Duodenal mucosa (tissue), 2 donors: ENCODE data around the gene CADM4.
"Not testable (repeated sequence)": the region's sequence is repeated elsewhere in the genome, so short reads cannot be mapped to it uniquely, and the experiment has no call there.

Experiments
- H3K27ac ChIP-seq: one replicate; pipeline ENCODE4 v1.7.0; 2013; ENCODE audit warnings: low read depth, low read length
- H3K27me3 ChIP-seq, 2 donors: one replicate each; pipeline ENCODE4 v1.7.0; 2013; ENCODE audit warnings: low read length in 2 of 2, control low read depth in 1 of 2; ENCODE audit not compliant: insufficient read depth in 2 of 2, control insufficient read depth in 1 of 2
- H3K36me3 ChIP-seq, 2 donors: one replicate each; pipeline ENCODE4 v1.7.0; 2013; ENCODE audit warnings: low read length in 2 of 2, control low read depth in 1 of 2; ENCODE audit not compliant: insufficient read depth in 2 of 2, control insufficient read depth in 1 of 2
- H3K4me1 ChIP-seq, 2 donors: one replicate each; pipeline ENCODE4 v1.7.0; 2013; ENCODE audit warnings: low read length in 2 of 2, control low read depth in 1 of 2; ENCODE audit not compliant: insufficient read depth in 2 of 2, control insufficient read depth in 1 of 2
- H3K4me3 ChIP-seq, 2 donors: one replicate each; pipeline ENCODE4 v1.7.0; 2013; ENCODE audit warnings: low read length in 2 of 2, low read depth in 1 of 2
- H3K9ac ChIP-seq, 2 donors: one replicate each; pipeline ENCODE4 v1.7.0; 2013; ENCODE audit warnings: low read length in 2 of 2, low read depth in 1 of 2
- H3K9me3 ChIP-seq, 2 donors: one replicate each; pipeline ENCODE4 v1.7.0; 2013; ENCODE audit warnings: low read length in 2 of 2, control low read depth in 1 of 2; ENCODE audit not compliant: control insufficient read depth in 1 of 2

Gene CADM4

DNA sequence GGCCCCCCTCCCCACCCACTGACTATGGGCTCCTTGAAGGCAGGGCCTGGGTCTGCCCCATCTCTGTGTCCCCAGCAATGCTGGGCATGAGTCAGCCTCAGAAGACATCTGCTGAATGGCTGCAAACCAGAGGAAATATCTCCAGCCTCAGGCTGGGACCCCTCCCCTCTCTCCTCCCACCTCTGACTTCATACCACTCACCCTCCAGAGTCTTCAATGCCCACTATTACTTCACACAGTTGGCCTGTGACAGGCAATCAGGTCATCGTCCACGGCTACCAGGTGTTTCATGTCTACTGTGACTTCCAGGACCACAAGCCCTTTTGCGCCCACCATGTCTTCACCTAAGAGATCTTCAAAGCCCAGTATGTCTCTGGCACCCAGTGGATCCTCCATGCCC is 27.9 kb downstream of the CADM4 start, which contains the start of gene SRRM5:
Gene SRRM5, plus strand, starts transcription at position 301 of the 400 bp plus-strand sequence. Its CDS starts 34 bp downstream, at position 335.
- peaks cover 0 to 26% of the 10 kb centered on the region in 2 donors for H3K36me3 ChIP-seq
- H3K4me1 ChIP-seq, result no peaks in the 10 kb centered on the region

DNA sequence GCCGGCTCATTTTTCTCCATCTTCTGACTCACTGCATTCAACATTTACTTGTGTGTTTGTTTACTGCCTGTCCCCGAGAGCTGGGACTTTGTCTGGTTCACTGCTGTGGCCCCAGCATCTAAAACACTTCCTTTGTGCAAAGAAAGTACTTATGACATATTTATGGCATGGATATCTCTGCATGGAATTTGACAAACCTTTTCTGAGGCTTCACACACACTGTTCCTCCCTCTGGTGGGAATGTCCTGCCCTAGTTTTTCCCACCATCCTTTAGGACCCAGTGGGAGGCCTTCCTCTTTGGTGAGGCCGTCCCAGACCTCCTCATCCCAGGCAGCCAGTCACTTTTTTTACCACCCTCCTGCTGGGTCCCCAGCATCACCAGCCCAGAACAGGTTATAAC is 29.2 kb downstream of the CADM4 start:
- H3K27me3 ChIP-seq, result no peaks in the 10 kb centered on the region
- peaks cover 0 to 26% of the 10 kb centered on the region in 2 donors for H3K36me3 ChIP-seq
- H3K27ac ChIP-seq, result no peak overlapping the region
- no peak overlapping the region for H3K4me3 ChIP-seq
- H3K9ac ChIP-seq, result no peak overlapping the region
- H3K4me1 ChIP-seq, result no peaks in the 10 kb centered on the region
- no peaks in the 10 kb centered on the region for H3K9me3 ChIP-seq

More for the DNA sequence above, 27.9 kb downstream of the CADM4 start, which contains the start of gene SRRM5:
- Histone ChIP-seq H3K27me3 (no peaks in the 10 kb centered on the region), H3K9ac (no peak within 1 kb of the TSS), H3K9me3 (no peaks in the 10 kb centered on the region), H3K4me3 (no peak within 1 kb of the TSS), H3K27ac (no peak within 1 kb of the TSS)

DNA sequence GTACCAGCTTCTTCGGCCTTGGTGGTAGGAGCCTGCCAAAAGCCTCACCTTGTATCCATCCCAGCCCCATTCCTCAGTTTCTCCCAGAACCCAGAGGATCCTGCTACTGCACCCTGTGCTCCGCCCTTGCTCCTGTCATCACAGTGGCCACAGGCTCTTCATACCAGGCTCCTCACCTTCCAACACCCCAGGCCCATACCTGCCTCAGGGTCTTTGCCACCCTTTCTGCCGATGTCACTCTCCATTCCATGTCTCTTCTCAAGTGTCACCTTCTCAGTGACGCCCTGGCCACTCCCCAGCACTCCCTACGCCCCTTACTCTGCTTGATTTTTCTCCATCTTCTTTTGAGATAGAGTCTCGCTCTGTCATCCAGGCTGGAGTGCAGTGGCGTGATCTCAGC is 29.8 kb downstream of the CADM4 start:
- no peak overlapping the region for H3K4me3 ChIP-seq
- H3K36me3 ChIP-seq, result peaks cover 0 to 26% of the 10 kb centered on the region in 2 donors
- H3K4me1 ChIP-seq, result no peaks in the 10 kb centered on the region
- H3K9me3 ChIP-seq, result no peaks in the 10 kb centered on the region
- no peak overlapping the region for H3K9ac ChIP-seq
- H3K27me3 ChIP-seq, result no peaks in the 10 kb centered on the region
- no peak overlapping the region for H3K27ac ChIP-seq

DNA sequence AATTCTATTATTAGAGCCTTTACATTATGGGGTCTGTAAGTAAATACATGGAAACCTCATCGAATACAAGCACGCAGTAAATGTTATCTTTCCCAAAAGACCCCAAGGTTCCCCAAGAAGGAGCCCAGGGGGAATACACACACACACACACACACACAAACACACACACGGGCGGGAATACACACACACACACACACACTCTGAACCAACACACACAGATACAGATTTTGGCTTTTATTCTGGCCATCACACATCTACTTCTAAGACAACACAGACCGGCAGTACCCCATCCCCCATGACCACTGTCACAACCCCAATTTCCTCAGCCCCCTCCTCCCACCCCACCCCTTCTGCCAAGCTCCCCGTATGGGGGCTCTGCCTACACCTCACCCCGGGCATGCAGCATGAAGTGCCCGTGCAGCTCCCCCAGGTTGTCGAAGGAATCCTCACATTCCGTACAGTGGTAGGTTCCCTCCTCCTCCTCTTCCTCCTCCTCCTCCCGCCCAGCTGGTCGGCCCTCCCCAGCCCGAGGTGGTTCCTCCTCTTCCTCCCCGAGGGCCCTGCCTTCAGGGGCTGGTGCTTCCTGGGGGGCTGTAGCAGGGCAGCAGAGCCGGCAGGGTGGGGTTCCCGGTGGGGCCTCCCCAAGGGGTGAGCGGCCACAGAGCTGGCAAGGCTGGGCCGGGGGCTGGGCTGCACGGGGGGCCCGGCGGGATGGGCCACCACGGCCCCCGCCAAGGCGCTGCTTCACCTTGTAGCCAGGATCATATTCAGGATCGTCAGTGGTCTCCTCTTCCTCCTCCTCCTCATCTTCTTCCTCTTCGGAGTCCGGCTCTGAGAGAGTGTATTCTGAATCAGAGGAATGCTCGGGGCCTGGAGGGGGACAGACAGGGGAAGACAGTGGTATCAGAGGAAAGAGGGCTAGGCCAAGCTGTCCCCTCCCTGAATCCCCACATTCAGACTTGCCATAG is 32.1 kb downstream of the CADM4 start:
- Histone ChIP-seq H3K4me3 (no peak overlapping the region), H3K9me3 (no peaks in the 10 kb centered on the region), H3K4me1 (no peaks in the 10 kb centered on the region), H3K27me3 (no peaks in the 10 kb centered on the region), H3K36me3 (peaks cover 0 to 10% of the 10 kb centered on the region in 2 donors), H3K9ac (no peak overlapping the region), H3K27ac (no peak overlapping the region)

DNA sequence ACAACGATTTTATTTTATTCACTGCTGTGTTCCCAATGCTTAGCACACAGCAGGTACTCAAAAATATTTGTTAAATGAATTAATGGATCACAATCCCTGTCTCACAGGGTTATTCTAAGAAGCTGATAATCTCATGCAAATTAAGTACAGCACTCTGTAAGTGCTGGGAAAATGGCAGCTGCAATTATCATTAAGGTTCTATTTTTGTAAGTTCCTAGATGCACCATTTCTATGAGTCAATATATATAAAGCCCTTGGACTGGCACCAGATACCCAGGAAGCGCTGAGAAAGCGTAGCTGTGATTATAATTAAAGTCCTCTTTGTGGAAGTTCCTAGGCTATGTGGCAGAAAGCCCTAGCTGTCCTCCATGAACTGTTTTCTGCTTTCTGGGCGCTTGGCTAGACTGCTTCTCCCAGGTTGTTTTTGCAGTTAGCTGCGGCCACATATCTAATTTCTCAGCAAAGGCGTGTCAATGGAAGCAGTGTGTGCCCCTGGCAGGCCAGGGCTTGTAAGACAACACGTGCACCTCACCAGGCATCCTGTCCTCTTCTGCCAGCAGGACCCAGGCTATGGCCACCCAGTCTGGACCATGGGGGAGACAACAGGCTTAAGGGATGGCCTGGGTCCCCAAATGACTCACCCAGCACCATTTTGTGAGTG is 33.0 kb downstream of the CADM4 start:
- H3K27ac ChIP-seq, result no peak overlapping the region

DNA sequence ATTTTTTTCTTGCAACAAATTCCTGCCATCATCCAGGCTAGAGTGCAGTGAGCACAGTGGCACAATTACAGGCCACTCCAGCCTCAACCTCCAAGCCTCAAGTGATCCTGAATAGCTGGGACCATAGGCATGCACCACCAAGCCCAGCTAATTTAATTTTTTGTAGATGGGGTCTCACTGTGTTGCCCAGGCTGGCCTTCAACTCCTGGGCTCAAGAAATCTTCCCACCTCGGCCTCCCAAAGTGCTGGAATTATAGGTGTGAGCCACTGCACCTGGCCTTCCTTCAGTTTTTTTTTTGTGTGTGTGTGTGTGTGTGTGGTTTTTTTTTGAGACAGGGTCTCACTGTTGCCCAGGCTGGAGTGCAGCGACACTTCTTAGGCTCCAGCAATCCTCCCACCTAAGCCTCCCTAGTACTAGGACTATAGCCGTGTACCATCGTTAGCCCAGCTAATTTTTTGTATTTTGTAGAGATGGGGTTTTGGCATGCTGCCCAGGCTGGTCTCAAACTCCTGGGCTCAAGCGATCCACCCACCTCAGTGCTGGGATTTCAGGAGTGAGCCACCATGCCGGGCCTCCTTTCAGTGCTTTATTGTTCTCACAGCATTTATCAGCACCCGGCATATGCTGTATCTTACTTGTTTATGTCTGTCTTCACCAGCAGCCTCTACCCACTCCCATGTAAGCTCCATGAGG is 33.6 kb downstream of the CADM4 start:
- H3K4me1 ChIP-seq, result no peaks in the 10 kb centered on the region
- peaks cover 0 to 19% of the 10 kb centered on the region in 2 donors for H3K36me3 ChIP-seq
- H3K27me3 ChIP-seq, result no peaks in the 10 kb centered on the region
- H3K9ac ChIP-seq, result no peak overlapping the region
- no peak overlapping the region for H3K4me3 ChIP-seq
- no peaks in the 10 kb centered on the region for H3K9me3 ChIP-seq
- H3K27ac ChIP-seq, result no peak overlapping the region

More for the DNA sequence above, 33.0 kb downstream of the CADM4 start:
- H3K36me3 ChIP-seq, result peaks cover 0 to 12% of the 10 kb centered on the region in 2 donors
- H3K27me3 ChIP-seq, result no peaks in the 10 kb centered on the region
- no peak overlapping the region for H3K4me3 ChIP-seq
- no peaks in the 10 kb centered on the region for H3K9me3 ChIP-seq
- H3K4me1 ChIP-seq, result no peaks in the 10 kb centered on the region
- no peak overlapping the region for H3K9ac ChIP-seq

DNA sequence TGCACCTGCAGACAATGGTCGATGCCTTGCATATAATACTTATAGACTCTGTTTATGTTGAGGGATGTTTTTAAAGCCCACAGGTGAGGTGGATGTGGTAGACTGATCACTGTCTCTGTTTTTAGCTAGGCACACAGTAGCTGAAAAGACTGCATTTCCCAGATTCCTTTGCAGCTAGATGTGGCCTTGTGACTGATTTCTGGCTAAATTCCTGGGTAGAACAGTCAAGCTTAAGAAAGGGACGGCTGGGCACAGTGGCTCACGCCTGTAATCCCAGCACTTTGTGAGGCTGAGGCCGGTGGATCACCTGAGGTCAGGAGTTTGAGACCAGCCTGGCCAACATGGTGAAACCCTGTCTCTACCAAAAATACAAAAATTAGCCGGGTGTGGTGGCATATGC is 39.3 kb downstream of the CADM4 start:
- not testable (repeated sequence) for H3K4me3 ChIP-seq, H3K27me3 ChIP-seq, H3K9me3 ChIP-seq, H3K9ac ChIP-seq, H3K27ac ChIP-seq
- Histone ChIP-seq H3K36me3 (peaks cover 5 to 34% of the 10 kb centered on the region in 2 donors), H3K4me1 (peaks cover 17% of the 10 kb centered on the region in 2 donors)

DNA sequence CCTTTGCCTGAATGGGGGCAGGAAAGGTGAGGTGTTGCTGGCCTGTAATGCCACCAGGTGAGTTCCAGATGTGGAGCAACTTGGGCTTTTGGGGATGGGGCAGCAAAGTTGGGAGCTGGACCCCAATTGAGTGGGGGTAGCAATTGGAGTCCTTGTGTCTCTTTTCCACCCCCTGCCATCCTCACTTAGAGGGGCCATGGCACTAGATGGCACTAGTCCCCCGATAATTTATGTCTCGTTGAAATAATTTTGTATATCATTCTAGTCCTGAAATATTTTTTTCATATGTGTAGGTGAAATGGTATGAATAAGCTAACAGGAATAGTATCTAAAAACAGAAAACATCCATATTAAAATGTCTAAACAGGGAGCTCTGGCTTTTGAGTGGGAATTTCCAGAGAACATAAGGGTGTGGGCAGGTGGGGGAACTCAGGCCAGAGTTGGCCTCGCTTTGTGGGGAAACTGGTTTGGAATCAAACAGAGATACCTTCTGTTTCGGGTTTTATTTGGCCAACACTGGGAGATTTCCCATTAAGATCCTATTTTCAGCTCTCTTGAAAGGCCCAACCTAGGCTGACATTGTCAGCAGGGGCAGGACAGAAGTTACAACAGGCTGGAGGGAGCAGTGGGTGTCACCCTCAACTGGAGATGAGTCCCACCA is 39.9 kb downstream of the CADM4 start:
- H3K36me3 ChIP-seq, result peaks cover 5 to 34% of the 10 kb centered on the region in 2 donors
- H3K27me3 ChIP-seq, result no peaks in the 10 kb centered on the region
- no peaks in the 10 kb centered on the region for H3K9me3 ChIP-seq
- peaks cover 17 to 23% of the 10 kb centered on the region in 2 donors for H3K4me1 ChIP-seq
- H3K4me3 ChIP-seq, result no peak overlapping the region
- H3K27ac ChIP-seq, result no peak overlapping the region
- no peak overlapping the region for H3K9ac ChIP-seq

DNA sequence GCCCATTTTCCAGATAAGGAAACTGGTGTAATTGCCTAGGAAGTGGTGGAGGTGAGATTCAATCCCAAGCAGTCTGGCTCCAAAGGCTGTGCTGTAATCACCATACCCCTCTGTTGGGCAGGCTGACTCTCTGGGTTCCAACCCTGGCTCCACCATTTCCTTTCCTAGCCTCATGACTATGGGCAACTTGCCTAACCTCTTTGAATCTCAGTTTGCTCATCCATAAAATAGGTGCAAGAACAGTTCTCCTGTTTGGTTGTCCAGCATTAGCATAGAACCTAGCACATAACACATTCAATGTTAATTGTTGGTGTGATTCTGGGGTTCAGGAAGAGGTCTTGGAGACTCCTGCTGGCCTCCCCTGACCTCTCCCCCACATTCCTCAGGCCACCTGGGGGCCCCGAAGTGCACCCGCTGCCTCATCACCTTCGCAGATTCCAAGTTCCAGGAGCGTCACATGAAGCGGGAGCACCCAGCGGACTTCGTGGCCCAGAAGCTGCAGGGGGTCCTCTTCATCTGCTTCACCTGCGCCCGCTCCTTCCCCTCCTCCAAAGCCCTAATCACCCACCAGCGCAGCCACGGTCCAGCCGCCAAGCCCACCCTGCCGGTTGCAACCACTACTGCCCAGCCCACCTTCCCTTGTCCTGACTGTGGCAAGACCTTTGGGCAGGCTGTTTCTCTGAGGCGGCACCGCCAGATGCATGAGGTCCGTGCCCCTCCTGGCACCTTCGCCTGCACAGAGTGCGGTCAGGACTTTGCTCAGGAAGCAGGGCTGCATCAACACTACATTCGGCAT is 41.0 kb downstream of the CADM4 start:
- Histone ChIP-seq H3K9ac (no peak overlapping the region), H3K4me3 (no peak overlapping the region), H3K36me3 (peaks cover 5 to 34% of the 10 kb centered on the region in 2 donors), H3K4me1 (peaks cover 24 to 32% of the 10 kb centered on the region in 2 donors), H3K27ac (no peak overlapping the region), H3K27me3 (no peaks in the 10 kb centered on the region), H3K9me3 (no peaks in the 10 kb centered on the region)
